ENCODE results near the gene CEP85L.

CEP85L gene

DNA sequence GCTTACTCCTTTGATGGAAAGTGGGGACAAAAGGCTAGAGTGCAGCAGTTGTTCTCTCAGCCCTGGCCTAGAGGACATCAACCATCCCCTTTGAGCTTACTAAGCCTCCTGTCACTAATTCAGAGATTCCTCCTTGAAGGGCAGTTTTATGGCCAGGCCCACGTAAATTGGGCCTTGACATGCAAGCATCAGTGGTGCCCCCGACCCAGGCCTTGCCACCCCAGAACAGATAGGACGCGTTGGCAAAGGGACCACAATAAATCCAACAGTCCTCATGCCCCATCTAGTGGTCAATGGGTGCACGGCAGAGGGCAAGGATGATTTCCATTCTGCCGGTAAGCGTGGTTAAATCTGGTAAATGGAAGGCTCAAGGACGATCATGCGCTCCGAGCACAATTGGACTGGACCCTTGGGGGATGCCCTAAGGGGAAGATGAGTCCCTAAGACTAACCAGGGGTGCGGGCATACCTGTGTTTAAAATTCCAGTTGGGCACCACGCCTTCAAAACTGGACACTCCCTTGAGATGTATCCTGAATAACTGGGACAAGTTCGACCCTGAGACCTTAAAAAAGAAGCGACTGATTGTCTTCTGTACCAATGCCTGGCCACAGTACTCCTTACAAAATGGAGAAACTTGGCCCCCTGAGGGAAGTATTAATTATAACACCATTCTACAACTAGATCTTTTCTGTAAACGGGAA is 32.6 kb downstream of the CEP85L start:
- H3K27me3 ChIP-seq (ENCODE audit: control insufficient read depth, insufficient read depth, low read length), result no peaks in the 10 kb centered on the region
- no peak overlapping the region for H3K27ac ChIP-seq (ENCODE audit: low read depth, low read length)
- no peak overlapping the region for H3K4me3 ChIP-seq (ENCODE audit: low read depth, low read length)
- no peaks in the 10 kb centered on the region for H3K36me3 ChIP-seq (ENCODE audit: control insufficient read depth, insufficient read depth, low read length)
- H3K9ac ChIP-seq (ENCODE audit: low read length), result no peak overlapping the region
- no peaks in the 10 kb centered on the region for H3K4me1 ChIP-seq (ENCODE audit: control insufficient read depth, insufficient read depth, low read length)
- no peaks in the 10 kb centered on the region for H3K9me3 ChIP-seq (ENCODE audit: control insufficient read depth, insufficient read depth, low read depth, low read length)

DNA sequence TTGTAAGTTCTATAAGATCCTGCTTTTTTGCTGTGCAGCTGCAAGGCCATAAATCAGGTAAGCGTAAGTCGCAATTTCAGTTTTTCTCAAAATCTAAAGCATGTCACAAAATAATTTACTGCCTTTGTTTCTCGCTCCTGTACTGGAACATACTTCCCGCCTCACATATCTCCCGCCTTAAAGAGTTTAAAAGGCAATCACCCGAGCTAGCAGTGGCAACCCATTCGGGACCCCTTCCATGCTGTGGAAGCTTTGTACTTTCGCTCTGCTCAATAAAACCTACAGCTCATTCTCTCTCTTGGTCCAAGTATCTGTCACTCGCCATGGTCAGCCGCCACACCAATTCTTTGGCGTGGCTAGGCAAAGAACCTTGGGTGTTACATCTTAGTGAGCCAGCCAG is 34.0 kb downstream of the CEP85L start:
- Histone ChIP-seq H3K4me3 (ENCODE audit: low read depth, low read length) (no peak overlapping the region), H3K9ac (ENCODE audit: low read length) (no peak overlapping the region), H3K27me3 (ENCODE audit: control insufficient read depth, insufficient read depth, low read length) (no peaks in the 10 kb centered on the region), H3K9me3 (ENCODE audit: control insufficient read depth, insufficient read depth, low read depth, low read length) (no peaks in the 10 kb centered on the region), H3K27ac (ENCODE audit: low read depth, low read length) (no peak overlapping the region), H3K4me1 (ENCODE audit: control insufficient read depth, insufficient read depth, low read length) (no peaks in the 10 kb centered on the region), H3K36me3 (ENCODE audit: control insufficient read depth, insufficient read depth, low read length) (no peaks in the 10 kb centered on the region)

DNA sequence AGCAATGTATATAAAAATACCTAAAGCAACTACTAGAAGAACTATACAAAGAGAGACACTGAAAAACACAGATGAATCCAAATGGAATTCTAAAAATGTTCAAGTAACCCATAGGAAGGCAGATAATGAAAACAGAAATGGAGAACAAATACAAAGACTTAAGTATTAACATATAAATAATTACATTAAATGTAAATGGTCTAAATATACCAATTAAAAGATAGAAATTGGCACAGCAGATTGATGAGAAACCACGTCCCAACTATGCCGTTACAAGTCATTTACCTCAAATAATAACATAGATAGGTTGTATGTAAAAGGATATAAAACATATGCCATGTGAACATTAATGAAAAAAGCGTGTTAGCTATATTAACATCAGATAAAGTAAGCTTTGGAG is 40.1 kb downstream of the CEP85L start:
- H3K9me3 ChIP-seq (ENCODE audit: control insufficient read depth, insufficient read depth, low read depth, low read length), result 0 out of 2 replicates have a peak, but pooled peaks cover 2% of the 10 kb centered on the region
- no peak overlapping the region for H3K9ac ChIP-seq (ENCODE audit: low read length)
- no peaks in the 10 kb centered on the region for H3K27me3 ChIP-seq (ENCODE audit: control insufficient read depth, insufficient read depth, low read length)
- H3K4me1 ChIP-seq (ENCODE audit: control insufficient read depth, insufficient read depth, low read length), result no peaks in the 10 kb centered on the region
- no peaks in the 10 kb centered on the region for H3K36me3 ChIP-seq (ENCODE audit: control insufficient read depth, insufficient read depth, low read length)
- no peak overlapping the region for H3K27ac ChIP-seq (ENCODE audit: low read depth, low read length)
- H3K4me3 ChIP-seq (ENCODE audit: low read depth, low read length), result no peak overlapping the region

DNA sequence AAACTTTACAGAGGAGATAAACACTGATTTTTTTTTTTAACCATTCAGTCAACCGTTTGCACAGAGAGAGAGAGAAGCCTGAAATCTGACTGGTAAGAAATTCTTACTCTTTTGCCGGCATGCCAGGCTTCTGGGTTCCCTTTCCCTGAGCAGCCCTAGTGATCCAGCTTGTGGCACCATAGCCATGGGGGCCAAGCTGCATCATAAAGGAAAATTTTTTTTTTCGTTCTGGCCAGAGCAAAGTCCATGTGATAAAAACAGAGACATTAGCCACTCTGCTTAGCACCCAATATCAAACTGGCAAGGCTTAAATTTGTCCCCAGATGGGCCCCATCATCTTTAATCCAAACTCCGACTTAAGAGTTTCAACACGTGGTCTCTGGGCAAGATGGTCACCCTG is 44.5 kb downstream of the CEP85L start:
- H3K27ac ChIP-seq (ENCODE audit: low read depth, low read length), result no peak overlapping the region
- no peaks in the 10 kb centered on the region for H3K4me1 ChIP-seq (ENCODE audit: control insufficient read depth, insufficient read depth, low read length)
- H3K9ac ChIP-seq (ENCODE audit: low read length), result no peak overlapping the region
- H3K4me3 ChIP-seq (ENCODE audit: low read depth, low read length), result no peak overlapping the region
- no peaks in the 10 kb centered on the region for H3K36me3 ChIP-seq (ENCODE audit: control insufficient read depth, insufficient read depth, low read length)
- H3K27me3 ChIP-seq (ENCODE audit: control insufficient read depth, insufficient read depth, low read length), result no peaks in the 10 kb centered on the region
- H3K9me3 ChIP-seq (ENCODE audit: control insufficient read depth, insufficient read depth, low read depth, low read length), result peaks cover 12% of the 10 kb centered on the region; the same call in 1 of the 2 replicates

DNA sequence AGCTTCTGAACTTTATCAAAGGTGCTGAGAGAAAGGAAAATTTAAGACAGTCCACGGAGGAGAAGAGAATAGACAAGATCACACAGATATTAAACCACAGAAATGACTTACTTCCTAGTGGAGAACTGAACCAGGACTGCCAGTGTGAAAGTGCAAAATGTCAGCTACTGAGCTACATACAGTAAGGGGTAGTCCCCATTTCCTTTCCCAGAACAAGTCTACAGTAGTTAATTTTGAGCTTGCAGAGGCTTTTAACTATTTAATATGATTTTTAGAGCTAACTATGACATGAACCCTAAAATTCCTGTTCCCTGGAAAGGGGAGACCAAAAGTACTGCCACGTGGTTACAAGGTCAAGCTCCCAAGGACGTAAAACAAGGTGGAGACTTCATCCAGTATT is 45.1 kb downstream of the CEP85L start:
- Histone ChIP-seq H3K4me1 (ENCODE audit: control insufficient read depth, insufficient read depth, low read length) (no peaks in the 10 kb centered on the region), H3K27ac (ENCODE audit: low read depth, low read length) (no peak overlapping the region), H3K27me3 (ENCODE audit: control insufficient read depth, insufficient read depth, low read length) (no peaks in the 10 kb centered on the region), H3K9me3 (ENCODE audit: control insufficient read depth, insufficient read depth, low read depth, low read length) (peaks cover 10% of the 10 kb centered on the region; the same call in 1 of the 2 replicates), H3K9ac (ENCODE audit: low read length) (no peak overlapping the region), H3K36me3 (ENCODE audit: control insufficient read depth, insufficient read depth, low read length) (no peaks in the 10 kb centered on the region), H3K4me3 (ENCODE audit: low read depth, low read length) (no peak overlapping the region)

DNA sequence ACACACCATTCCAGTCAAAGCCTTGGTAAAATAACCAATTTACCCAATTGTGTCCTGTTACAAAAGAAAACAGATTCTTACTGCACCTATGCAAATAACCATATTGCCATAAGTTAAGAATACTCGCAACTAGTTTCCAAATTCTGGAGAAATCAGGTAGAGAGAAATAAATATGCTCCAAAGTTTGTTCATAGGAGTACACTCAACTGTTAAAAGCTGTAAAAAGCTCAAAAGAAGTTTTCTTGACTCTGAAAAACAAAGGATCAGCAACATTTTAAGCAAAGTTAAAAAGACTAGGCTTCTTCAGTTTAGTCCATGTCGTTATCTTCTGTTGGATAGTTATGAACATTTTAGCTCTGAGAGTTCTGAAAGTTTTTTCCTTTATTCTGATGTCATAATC is 48.0 kb downstream of the CEP85L start:
- H3K9me3 ChIP-seq (ENCODE audit: control insufficient read depth, insufficient read depth, low read depth, low read length), result peaks cover 10% of the 10 kb centered on the region; the same call in 1 of the 2 replicates
- H3K4me3 ChIP-seq (ENCODE audit: low read depth, low read length), result no peak overlapping the region
- H3K27me3 ChIP-seq (ENCODE audit: control insufficient read depth, insufficient read depth, low read length), result no peaks in the 10 kb centered on the region
- no peak overlapping the region for H3K9ac ChIP-seq (ENCODE audit: low read length)
- no peaks in the 10 kb centered on the region for H3K4me1 ChIP-seq (ENCODE audit: control insufficient read depth, insufficient read depth, low read length)
- H3K27ac ChIP-seq (ENCODE audit: low read depth, low read length), result no peak overlapping the region
- no peaks in the 10 kb centered on the region for H3K36me3 ChIP-seq (ENCODE audit: control insufficient read depth, insufficient read depth, low read length)

DNA sequence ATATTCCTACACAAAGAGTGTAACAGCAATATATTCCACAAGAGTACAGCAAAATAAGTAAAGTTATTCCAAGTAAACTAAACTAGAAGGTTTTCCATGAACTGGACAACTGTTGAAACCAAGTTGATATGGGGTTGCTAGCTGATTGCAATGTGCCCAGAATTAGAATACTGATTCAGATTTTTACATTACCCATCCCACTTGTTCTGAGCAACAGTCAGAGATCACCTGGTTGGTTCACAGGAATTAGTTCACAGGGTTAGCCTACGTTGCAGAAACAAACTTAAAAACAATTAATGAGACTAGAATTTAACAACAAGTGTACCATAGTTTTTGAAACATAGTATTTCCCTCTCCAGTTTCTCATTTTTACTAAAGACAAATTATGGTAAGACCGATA is 49.1 kb downstream of the CEP85L start:
- H3K4me3 ChIP-seq (ENCODE audit: low read depth, low read length), result no peak overlapping the region
- H3K9me3 ChIP-seq (ENCODE audit: control insufficient read depth, insufficient read depth, low read depth, low read length), result peaks cover 10% of the 10 kb centered on the region; the same call in 1 of the 2 replicates
- H3K36me3 ChIP-seq (ENCODE audit: control insufficient read depth, insufficient read depth, low read length), result no peaks in the 10 kb centered on the region
- no peak overlapping the region for H3K27ac ChIP-seq (ENCODE audit: low read depth, low read length)
- no peak overlapping the region for H3K9ac ChIP-seq (ENCODE audit: low read length)
- peaks cover 5% of the 10 kb centered on the region; the same call in 1 of the 2 replicates for H3K4me1 ChIP-seq (ENCODE audit: control insufficient read depth, insufficient read depth, low read length)
- H3K27me3 ChIP-seq (ENCODE audit: control insufficient read depth, insufficient read depth, low read length), result no peaks in the 10 kb centered on the region

DNA sequence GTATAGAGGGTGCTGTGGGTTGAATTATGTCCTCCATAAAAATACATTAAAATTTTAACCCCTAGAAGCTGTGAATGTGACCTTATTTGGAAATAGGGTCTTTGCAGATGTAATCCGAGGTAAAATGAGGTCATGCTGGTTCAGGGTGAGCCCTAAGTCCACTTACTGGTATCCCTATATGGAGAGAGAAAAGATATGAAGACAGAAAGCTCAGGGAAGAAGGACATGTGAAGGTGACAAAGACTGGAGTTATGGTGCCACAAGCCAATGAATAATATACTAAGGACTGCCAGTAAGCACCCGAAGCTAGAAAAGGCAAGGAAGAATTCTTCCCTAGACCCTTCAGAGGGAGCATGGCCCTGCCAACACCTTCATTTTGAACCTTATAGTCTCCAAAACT is 53.1 kb downstream of the CEP85L start:
- Histone ChIP-seq H3K9me3 (ENCODE audit: control insufficient read depth, insufficient read depth, low read depth, low read length) (peaks cover 5% of the 10 kb centered on the region; the same call in 1 of the 2 replicates), H3K27ac (ENCODE audit: low read depth, low read length) (no peak overlapping the region), H3K9ac (ENCODE audit: low read length) (no peak overlapping the region), H3K36me3 (ENCODE audit: control insufficient read depth, insufficient read depth, low read length) (no peaks in the 10 kb centered on the region), H3K4me1 (ENCODE audit: control insufficient read depth, insufficient read depth, low read length) (peaks cover 5% of the 10 kb centered on the region; the same call in 1 of the 2 replicates), H3K4me3 (ENCODE audit: low read depth, low read length) (no peak overlapping the region), H3K27me3 (ENCODE audit: control insufficient read depth, insufficient read depth, low read length) (no peaks in the 10 kb centered on the region)

DNA sequence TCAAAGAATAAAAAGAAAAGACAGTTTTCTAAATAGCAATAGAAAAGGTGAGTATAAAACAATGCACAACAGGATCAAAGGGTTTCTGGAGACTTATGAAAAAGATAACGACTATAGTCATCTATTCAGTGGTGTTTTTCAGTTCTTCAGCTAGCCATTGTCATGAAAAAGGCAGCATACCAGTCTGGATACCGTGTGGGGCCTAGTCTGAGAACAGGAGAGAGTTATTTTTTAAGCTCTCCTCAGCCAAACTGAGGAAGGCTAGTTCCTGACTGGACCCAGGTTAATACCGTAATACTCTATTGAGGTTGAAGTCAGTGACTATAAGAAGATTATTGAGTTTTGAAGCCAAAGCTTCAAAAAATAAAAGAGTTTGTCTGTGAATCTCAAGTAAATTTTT is 53.8 kb downstream of the CEP85L start:
- Histone ChIP-seq H3K27ac (ENCODE audit: low read depth, low read length) (no peak overlapping the region), H3K36me3 (ENCODE audit: control insufficient read depth, insufficient read depth, low read length) (no peaks in the 10 kb centered on the region), H3K9me3 (ENCODE audit: control insufficient read depth, insufficient read depth, low read depth, low read length) (0 out of 2 replicates have a peak, but pooled peaks cover 2% of the 10 kb centered on the region), H3K4me3 (ENCODE audit: low read depth, low read length) (no peak overlapping the region), H3K27me3 (ENCODE audit: control insufficient read depth, insufficient read depth, low read length) (no peaks in the 10 kb centered on the region), H3K4me1 (ENCODE audit: control insufficient read depth, insufficient read depth, low read length) (peaks cover 5% of the 10 kb centered on the region; the same call in 1 of the 2 replicates), H3K9ac (ENCODE audit: low read length) (no peak overlapping the region)

DNA sequence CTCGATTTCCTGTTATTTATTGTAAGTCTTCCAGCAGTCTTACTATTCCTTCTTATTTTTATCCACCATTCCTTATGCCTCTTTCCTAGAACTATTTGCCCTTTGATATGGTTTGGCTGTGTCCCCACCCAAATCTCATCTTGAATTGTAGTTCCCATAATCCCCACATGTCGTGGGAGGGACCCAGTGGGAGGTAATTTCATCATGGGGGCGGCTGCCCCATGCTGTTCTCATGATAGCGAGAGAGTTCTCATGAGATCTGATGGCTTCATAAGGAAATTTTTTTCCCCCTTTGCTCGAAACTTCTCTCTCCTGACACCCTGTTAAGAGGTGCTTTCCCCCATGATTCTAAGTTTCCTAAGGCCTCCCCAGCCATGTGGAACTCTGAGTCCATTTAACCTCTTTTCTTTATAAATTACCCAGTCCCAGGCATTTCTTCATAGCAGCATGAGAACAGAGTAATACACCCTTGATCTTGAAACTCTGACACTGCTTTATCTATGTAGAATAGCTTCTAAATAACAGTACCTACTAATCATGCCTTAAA is 54.5 kb downstream of the CEP85L start:
- H3K27ac ChIP-seq (ENCODE audit: low read depth, low read length), result no peak overlapping the region
- no peak overlapping the region for H3K4me3 ChIP-seq (ENCODE audit: low read depth, low read length)
- peaks cover 5% of the 10 kb centered on the region; the same call in 1 of the 2 replicates for H3K4me1 ChIP-seq (ENCODE audit: control insufficient read depth, insufficient read depth, low read length)
- H3K36me3 ChIP-seq (ENCODE audit: control insufficient read depth, insufficient read depth, low read length), result no peaks in the 10 kb centered on the region
- no peak overlapping the region for H3K9ac ChIP-seq (ENCODE audit: low read length)
- no peaks in the 10 kb centered on the region for H3K27me3 ChIP-seq (ENCODE audit: control insufficient read depth, insufficient read depth, low read length)
- 0 out of 2 replicates have a peak, but pooled peaks cover 2% of the 10 kb centered on the region for H3K9me3 ChIP-seq (ENCODE audit: control insufficient read depth, insufficient read depth, low read depth, low read length)

DNA sequence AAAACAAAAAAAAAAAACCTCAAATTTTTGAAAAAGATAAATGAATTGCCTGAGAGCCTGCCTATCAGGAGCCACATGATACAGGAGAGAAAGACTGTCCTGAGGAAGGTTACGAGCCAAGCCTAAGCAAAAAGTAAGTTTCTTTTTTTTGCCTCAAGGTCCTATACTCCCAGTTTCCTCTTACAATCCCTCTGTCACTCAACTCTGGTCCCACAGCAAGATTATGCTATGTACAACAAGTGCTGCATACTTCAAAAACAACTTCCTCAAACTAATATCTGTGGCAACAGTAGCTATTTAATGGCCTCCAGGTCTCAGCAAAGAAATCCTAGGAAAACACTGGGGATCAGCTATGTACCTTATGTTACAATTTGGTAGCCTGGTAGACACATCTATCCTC is 56.5 kb downstream of the CEP85L start:
- Histone ChIP-seq H3K27me3 (ENCODE audit: control insufficient read depth, insufficient read depth, low read length) (no peaks in the 10 kb centered on the region), H3K9ac (ENCODE audit: low read length) (no peak overlapping the region), H3K4me3 (ENCODE audit: low read depth, low read length) (no peak overlapping the region), H3K4me1 (ENCODE audit: control insufficient read depth, insufficient read depth, low read length) (peaks cover 16% of the 10 kb centered on the region), H3K9me3 (ENCODE audit: control insufficient read depth, insufficient read depth, low read depth, low read length) (0 out of 2 replicates have a peak, but pooled peaks cover 2% of the 10 kb centered on the region), H3K36me3 (ENCODE audit: control insufficient read depth, insufficient read depth, low read length) (no peaks in the 10 kb centered on the region), H3K27ac (ENCODE audit: low read depth, low read length) (no peak overlapping the region)
